HG03575 (cell line): ENCODE measurements around the gene LRP1B.
"Not testable (repeated sequence)": the region's sequence is repeated elsewhere in the genome, so short reads cannot be mapped to it uniquely, and the experiment has no call there.

Source experiments
- ATAC-seq: cut with Tn5 transposase; IDR thresholded peaks from one replicate; pipeline ENCODE4 v1.9.1; 2021; ENCODE audit not compliant: unreplicated experiment, insufficient number of reproducible peaks, low FRiP score; ENCODE audit errors: extremely low read depth

Gene LRP1B

GRCh38 chr2:140577453-140577852 lies 1553.4 kb downstream of the LRP1B start:
- ATAC-seq, result no peak

- no peak for ATAC-seq
Observed at GRCh38 chr2:140567734-140568133, 1563.1 kb downstream of the LRP1B start.

- ATAC-seq, result no peak
Observed at GRCh38 chr2:140565756-140566155, 1565.1 kb downstream of the LRP1B start.

GRCh38 chr2:140555701-140556100 lies 1575.1 kb downstream of the LRP1B start:
- ATAC-seq, result no peak

GRCh38 chr2:140552634-140553033 lies 1578.2 kb downstream of the LRP1B start:
- ATAC-seq, result no peak

GRCh38 chr2:140551287-140551686 lies 1579.5 kb downstream of the LRP1B start:
- ATAC-seq, result no peak

- no peak for ATAC-seq
Observed at GRCh38 chr2:140550821-140551220, 1580.0 kb downstream of the LRP1B start.

- ATAC-seq, result not testable (repeated sequence)
Observed at GRCh38 chr2:140544769-140545168, 1586.0 kb downstream of the LRP1B start.

GRCh38 chr2:140542627-140543026 lies 1588.2 kb downstream of the LRP1B start:
- no peak for ATAC-seq

- ATAC-seq, result no peak
Observed at GRCh38 chr2:140539242-140539875, 1591.5 kb downstream of the LRP1B start.

- no peak for ATAC-seq
Observed at GRCh38 chr2:140529706-140530105, 1601.1 kb downstream of the LRP1B start.

- ATAC-seq, result no peak
Observed at GRCh38 chr2:140528982-140529381, 1601.8 kb downstream of the LRP1B start.

- ATAC-seq, result no peak
Observed at GRCh38 chr2:140526575-140526974, 1604.2 kb downstream of the LRP1B start.

GRCh38 chr2:140512106-140512505 lies 1618.7 kb downstream of the LRP1B start:
- no peak for ATAC-seq

GRCh38 chr2:140509765-140510164 lies 1621.1 kb downstream of the LRP1B start:
- ATAC-seq, result no peak

- ATAC-seq, result no peak
Observed at GRCh38 chr2:140508756-140509155, 1622.1 kb downstream of the LRP1B start.

GRCh38 chr2:140506606-140507005 lies 1624.2 kb downstream of the LRP1B start:
- no peak for ATAC-seq

- ATAC-seq, result no peak
Observed at GRCh38 chr2:140504601-140505000, 1626.2 kb downstream of the LRP1B start.

- no peak for ATAC-seq
Observed at GRCh38 chr2:140502951-140503630, 1627.7 kb downstream of the LRP1B start.

- no peak for ATAC-seq
Observed at GRCh38 chr2:140498360-140498759, 1632.5 kb downstream of the LRP1B start.

- no peak for ATAC-seq
Observed at GRCh38 chr2:140496714-140497113, 1634.1 kb downstream of the LRP1B start.
